Choroid plexus epithelial cell (primary cell): Measurements from ENCODE around the gene TMEM151A.

ENCODE experiments used
- DNase-seq: peaks from one replicate; pipeline ENCODE4 v3.0.0-alpha.2; 2010; ENCODE audit warnings: low read depth
- H3K4me3 ChIP-seq: 2 replicates; pipeline ENCODE4 v1.5.1; 2011; ENCODE audit warnings: low read depth, mild to moderate bottlenecking, control low read depth, low read length, moderate library complexity
- CTCF ChIP-seq: conservative IDR thresholded peaks from 2 replicates; pipeline ENCODE4 v1.5.1; 2011; ENCODE audit warnings: low read depth, mild to moderate bottlenecking, control low read depth, inconsistent platforms, low read length, moderate library complexity

TMEM151A gene

GRCh38 chr11:66311470-66311964 lies 19.8 kb downstream of the TMEM151A start:
- DNase-seq = no peak
- H3K4me3 ChIP-seq = peak overlapping the region; percentile 65
- TF ChIP-seq CTCF = no peak

- peak; percentile 97 for DNase-seq
- peak; percentile 96 for TF ChIP-seq CTCF
- peak overlapping the region; percentile 65 for H3K4me3 ChIP-seq
Measured at GRCh38 chr11:66311965-66312548, 20.4 kb downstream of the TMEM151A start.

- peak overlapping the region; percentile 74 for H3K4me3 ChIP-seq
- TF ChIP-seq CTCF = no peak
- peak; percentile 100 for DNase-seq
Measured at GRCh38 chr11:66312549-66313320, 21.0 kb downstream of the TMEM151A start.

GRCh38 chr11:66313321-66314185 lies 21.9 kb downstream of the TMEM151A start:
- DNase-seq = peak; percentile 51
- TF ChIP-seq CTCF = peak; percentile 54
- H3K4me3 ChIP-seq = peak overlapping the region; percentile 74

GRCh38 chr11:66314186-66314501 lies 22.4 kb downstream of the TMEM151A start:
- peak overlapping the region; percentile 74 for H3K4me3 ChIP-seq
- DNase-seq = no peak
- no peak for TF ChIP-seq CTCF

GRCh38 chr11:66314561-66315497 lies 23.1 kb downstream of the TMEM151A start:
- no peak for DNase-seq
- H3K4me3 ChIP-seq = peak overlapping the region; percentile 74
- no peak for TF ChIP-seq CTCF
